NOMO-1 (cell line): ENCODE data around the gene NKD1.
A peak's percentile ranks its signal among the peaks of the same experiment; 100 is the strongest.

ENCODE experiments used
- DNase-seq, 2 experiments: peaks; one replicate each; lab custom pipeline; 2025; ENCODE audit not compliant: unreplicated experiment in 2 of 2; lab: John Stamatoyannopoulos, UW

Gene NKD1

GRCh38 chr16:50690177-50690576 lies 142.0 kb downstream of the NKD1 start:
- DNase-seq: no peak

DNA sequence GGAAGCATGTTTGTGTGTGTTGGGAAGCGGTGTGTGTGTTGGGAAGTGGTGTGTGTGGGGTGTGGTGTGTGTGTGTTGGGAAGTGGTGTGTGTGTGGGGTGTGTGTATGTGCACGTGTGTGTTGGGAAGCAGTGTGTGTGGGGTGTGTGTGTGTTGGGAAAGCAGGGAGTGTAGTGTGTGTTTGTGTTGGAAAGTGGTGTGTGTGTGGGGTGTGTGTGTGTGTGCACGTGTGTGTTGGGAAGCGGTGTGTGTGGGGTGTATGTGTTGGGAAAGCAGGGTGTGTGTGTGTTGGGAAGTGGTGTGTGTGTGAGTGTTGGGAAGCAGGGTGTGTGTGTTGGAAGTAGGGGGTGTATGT lies 144.4 kb downstream of the NKD1 start:
- no peak for DNase-seq

GRCh38 chr16:50692999-50693781 lies 145.0 kb downstream of the NKD1 start, which contains the start of gene NOD2:
Gene NOD2, plus strand, starts transcription at chr16:50693606. Its CDS starts 5,890 bp downstream, at chr16:50699496.
- DNase-seq: no peak

- no peak for DNase-seq
Observed at GRCh38 chr16:50694206-50694605, 146.0 kb downstream of the NKD1 start.

DNA sequence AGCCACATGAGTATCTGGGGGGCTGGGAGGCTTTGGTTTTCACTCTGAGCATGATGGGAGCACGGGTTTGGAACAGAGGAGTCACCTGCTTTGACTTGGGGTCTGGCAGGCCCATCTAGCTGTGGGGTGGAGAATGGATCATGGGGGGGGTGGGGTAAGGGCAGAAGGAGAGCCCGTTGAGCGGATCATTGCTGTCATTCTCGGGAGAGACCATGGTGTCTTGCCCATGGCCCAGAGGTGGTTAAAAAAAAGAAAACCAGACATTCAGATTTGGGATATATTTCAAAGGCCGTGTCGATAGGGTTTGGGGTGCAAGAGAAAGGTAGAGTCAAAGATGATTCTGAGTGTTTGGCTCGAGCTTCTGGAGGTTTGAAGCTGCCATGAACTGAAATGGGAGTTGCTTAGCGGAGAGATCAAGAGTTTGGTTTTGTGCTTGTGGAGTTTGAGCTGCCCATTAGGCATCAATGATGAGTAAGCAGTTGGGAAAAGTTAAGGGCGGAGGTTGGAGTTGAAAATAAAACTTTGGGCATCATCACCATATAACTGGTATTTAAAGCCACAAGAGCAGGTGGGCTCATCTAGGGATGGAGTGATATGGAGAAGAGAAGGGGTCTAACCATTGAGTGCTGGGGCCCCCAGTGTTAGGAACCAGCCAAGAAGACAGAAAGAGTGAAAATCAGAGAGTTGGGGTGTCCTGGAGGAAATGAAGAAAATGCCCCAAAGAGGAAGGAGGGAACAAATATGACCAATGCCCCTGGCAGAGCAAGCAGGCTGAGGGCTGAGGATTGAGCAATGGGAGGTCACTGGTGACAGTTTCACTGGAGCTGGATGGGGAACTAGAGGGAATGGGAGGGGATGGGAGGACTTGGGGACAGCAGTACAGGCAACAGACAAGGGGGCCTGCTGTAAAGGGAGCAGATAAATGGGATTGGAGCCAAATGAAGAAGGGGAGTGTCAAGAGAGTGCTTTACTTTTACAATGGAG lies 147.1 kb downstream of the NKD1 start:
- peak; percentile 65 to 73 for DNase-seq

GRCh38 chr16:50696126-50696525 lies 147.9 kb downstream of the NKD1 start:
- no peak for DNase-seq

- DNase-seq: peak; percentile 41 to 71
Observed at GRCh38 chr16:50696575-50697420, 148.6 kb downstream of the NKD1 start.

DNA sequence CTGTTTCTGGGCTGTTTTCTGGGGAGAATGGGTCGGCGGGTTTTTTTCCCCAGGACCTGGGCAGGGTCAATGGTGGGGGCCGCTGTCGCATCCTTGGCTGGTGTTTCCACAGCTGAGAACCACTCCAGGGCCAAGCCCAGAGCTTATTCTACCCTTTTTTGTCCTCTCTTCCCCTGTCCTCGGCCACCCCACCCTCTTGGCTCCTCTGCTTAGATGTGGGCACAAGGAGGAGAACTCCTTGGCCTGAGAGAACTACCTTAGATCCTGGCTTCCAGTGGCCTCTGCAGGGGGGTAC lies 149.2 kb downstream of the NKD1 start:
- DNase-seq: no peak

DNA sequence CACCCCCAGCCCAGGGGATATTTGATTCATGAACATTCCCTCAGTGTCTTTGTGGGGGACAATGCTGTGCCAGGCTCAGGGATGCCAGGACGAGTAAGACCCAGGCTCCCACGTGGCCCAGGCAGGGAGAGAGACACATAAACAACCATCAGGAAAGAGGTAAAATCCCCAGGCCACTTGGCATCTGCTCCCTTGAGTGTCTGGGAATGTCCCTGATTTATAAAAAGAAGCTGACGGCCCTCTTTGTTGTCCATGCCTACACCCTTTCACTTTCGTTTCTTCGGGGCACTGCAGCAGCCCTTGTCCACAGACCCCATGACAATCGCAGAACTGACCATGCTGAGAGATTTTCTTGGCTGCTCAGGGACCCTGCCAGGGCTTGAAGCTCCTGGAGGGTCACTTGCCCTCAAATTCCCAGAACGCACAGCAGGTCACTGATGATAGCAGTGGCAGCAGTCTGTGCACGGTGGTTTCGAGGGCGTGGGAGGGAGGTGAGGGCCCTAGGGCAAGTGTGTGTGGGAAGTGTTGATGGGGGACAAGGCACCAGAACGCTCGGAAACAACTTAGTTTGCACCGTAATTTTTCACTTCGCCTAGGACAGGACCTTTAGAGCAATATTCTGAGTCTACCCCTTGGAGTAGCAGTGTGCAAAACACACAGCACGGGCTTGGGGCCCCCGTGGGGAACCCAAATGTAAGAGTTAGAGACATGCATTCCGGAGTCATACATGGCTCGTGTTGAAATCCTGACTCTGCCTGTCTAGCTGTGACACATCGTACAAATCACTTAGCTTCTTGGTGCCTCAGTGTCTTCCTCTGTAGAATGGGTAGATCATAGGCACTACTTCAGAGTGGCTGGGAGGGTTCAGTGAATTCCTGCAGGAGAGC lies 149.9 kb downstream of the NKD1 start:
- no peak for DNase-seq
